Measurements from ENCODE around the gene OCSTAMP.

OCSTAMP gene

DNA sequence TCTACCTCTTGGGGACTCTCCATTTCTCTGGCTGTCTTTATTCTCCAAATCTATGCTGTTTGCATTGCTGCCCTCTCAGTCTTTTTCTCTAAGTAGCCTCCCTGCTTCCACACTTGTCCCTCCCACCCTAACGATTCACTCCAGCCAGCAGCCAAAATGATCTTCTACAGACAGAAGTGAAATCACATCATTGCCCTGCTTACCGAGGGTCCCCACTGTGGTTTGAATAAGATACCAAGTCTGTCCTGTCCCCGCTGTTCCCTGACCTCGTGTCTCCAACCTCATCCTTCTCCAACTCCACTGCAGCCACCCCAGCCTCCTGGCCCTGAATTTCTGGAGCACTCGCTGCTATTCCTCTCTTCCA is 11.5 kb upstream of the OCSTAMP start:
- no peak for FAIRE-seq
- no peak for TF ChIP-seq CTCF (IDR thresholded peaks at IDR 0.05; ENCODE audit: insufficient read depth, missing control alignments)
- DNase-seq (ENCODE audit: insufficient read length, low spot score) = no peak

- FAIRE-seq = no peak
- peak; percentile 20 for TF ChIP-seq CTCF (IDR thresholded peaks at IDR 0.05; ENCODE audit: insufficient read depth, missing control alignments)
- DNase-seq (ENCODE audit: insufficient read length, low spot score) = no peak
Measured at GRCh38 chr20:46559685-46560440, 9.4 kb upstream of the OCSTAMP start.

- TF ChIP-seq CTCF (IDR thresholded peaks at IDR 0.05; ENCODE audit: insufficient read depth, missing control alignments) = no peak
- no peak for DNase-seq (ENCODE audit: insufficient read length, low spot score)
- no peak for FAIRE-seq
Measured at GRCh38 chr20:46559001-46559400, 8.5 kb upstream of the OCSTAMP start.

DNA sequence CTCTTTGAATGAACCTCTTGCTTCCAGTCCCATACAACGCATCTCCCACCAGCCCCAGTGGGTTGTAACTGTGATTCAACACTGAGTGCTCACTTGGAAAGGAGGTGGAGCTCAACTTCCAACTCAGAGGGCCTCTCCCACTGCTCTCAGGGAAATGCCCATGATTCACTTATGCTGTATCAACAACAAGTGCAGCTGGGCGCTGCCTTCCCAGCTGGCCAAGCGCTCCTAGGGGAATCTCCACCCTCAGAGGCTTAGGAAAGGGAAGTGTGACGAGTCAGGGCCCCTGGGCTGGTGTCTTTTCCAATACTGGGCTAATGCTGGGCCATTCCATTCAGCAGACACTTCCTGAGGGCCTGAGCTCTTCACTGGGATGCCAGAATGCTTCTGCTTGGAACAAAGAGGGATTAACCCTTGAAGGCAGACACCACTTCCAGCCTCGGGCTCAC is 8.1 kb upstream of the OCSTAMP start:
- DNase-seq (ENCODE audit: insufficient read length, low spot score) (no peak), FAIRE-seq (no peak)
- TF ChIP-seq CTCF (IDR thresholded peaks at IDR 0.05; ENCODE audit: insufficient read depth, missing control alignments) = no peak

DNA sequence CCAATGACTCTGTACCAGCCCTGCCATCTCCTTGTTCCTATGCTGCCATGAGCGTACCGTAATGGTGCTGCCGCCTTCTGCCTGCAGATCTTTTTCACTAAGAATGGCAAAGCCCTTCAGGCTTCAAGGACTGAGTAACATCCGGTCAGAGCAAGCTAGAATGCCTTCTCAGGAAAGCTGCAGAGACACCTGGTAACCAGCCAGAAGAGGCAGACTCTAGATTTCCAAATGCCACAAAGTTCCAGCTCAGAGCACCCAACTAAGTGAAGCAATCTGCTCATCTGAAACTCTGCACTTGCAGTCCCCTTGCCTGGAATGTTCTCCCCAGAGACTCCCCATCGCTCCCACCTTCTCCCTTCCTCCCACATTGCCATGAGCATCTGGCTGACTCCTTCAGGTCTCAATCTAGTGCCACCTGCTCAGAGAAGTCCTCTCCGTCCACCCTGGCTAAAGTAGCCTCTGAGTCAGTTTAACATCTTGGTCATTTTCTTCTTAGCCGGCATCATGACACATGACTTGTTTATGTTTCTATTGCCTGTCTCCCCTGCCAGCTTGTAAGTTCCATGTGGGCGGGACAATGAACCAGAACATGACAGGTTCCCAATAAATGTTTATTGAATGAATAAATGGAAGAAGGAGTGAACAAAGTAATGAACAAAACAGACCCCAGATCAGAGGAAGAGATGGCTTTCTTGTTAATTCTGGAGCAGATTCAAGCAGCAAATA is 6.9 kb upstream of the OCSTAMP start:
- DNase-seq (ENCODE audit: insufficient read length, low spot score) (no peak), FAIRE-seq (no peak)
- no peak for TF ChIP-seq CTCF (IDR thresholded peaks at IDR 0.05; ENCODE audit: insufficient read depth, missing control alignments)

DNA sequence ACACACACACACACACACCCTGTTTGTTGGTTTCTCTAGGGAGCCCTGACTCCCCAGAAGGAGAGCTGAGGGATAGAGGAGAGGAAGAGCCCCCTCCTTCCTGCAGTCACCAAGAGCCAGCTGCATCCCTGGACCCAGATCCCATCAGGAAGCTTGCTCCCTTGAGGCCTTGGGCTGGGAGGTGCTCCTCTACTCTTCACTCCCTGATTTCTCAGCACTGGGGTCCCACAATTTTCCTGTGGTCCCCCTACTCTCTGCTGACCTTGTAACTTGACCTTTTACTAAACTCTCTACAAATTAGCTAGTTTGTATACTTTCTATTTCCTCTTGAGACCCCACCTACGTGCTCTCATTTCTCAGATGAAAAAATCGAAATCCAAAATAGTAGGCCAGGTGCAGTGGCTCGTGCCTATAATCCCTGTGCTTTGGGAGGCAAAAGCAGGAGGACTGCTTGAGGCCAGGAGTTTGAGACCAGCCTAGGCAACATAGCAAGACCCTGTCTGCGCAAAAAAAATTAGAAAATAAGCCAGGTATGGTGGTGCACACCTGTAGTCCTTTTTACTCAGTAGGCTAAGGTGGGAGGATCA is 5.0 kb upstream of the OCSTAMP start:
- TF ChIP-seq CTCF (IDR thresholded peaks at IDR 0.05; ENCODE audit: insufficient read depth, missing control alignments) = no peak
- no peak for FAIRE-seq
- DNase-seq (ENCODE audit: insufficient read length, low spot score) = no peak
